GM10248 (cell line): ENCODE results near the gene ULK3.

Experiments used
- CTCF ChIA-PET: fragments of 300-600 bp; sonication (Branson Sonifier 250); formaldehyde crosslinking; extraction: SDS; loops from one replicate; lab custom pipeline; 2021; ENCODE audit warnings: antibody characterized with exemption; lab: Yijun Ruan, JAX
- POLR2A ChIA-PET: fragments of 350-650 bp; sonication (Branson Sonifier 250); formaldehyde crosslinking; extraction: SDS; loops from one replicate; lab custom pipeline; 2020; ENCODE audit warnings: antibody characterized with exemption; lab: Yijun Ruan, JAX
- DNase-seq: peaks from one replicate; pipeline ENCODE4 v3.0.0; 2012; ENCODE audit errors: extremely low spot score
- CTCF ChIP-seq: IDR thresholded peaks from 2 replicates; pipeline ENCODE4 v1.5.1; 2012; ENCODE audit warnings: mild to moderate bottlenecking, low read depth; ENCODE audit errors: extremely low read depth, missing control alignments, control extremely low read depth

ULK3 gene

GRCh38 chr15:74856537-74856936, 13.6 kb upstream of the ULK3 start:
- ChIA-PET POLR2A (interaction anchor here (0.7 kb wide), 1 partner anchor 13 kb away, joined by 3 read pairs; no protein-coding TSS in a partner anchor), CTCF (interaction anchor here (0.9 to 5.4 kb wide), 8 partner anchors 12 to 78 kb away, joined by 3 to 44 read pairs (median 6); partner anchors contain the start of genes FAM219B and ULK3)
- TF ChIP-seq CTCF = no peak
- DNase-seq = no peak

DNA sequence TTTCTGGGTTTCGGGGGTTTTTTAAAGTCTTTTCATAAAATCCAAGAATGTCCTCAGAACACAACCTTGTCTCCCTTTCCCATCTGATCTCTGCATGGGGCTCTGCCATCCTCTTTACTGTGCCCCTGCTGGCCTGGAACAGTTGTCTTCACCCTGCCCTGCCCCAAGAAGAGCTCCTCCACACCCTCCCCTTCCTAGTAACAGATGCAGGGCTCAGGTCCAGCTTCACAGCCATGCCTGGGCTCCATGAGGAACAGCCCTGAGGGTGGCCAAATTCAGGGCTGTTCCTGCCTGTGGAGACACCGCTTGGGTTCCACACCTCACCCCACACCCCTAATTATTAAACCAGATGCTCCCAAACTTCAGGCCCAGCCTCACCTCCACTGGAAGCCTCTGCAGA, 12.9 kb upstream of the ULK3 start:
- no peak for DNase-seq
- ChIA-PET CTCF (interaction anchor here (0.7 to 5.4 kb wide), 6 partner anchors 11 to 78 kb away, joined by 3 to 44 read pairs (median 7); partner anchors contain the start of genes FAM219B and ULK3), POLR2A (interaction anchor here (0.7 to 0.9 kb wide), 2 partner anchors 14 to 79 kb away, joined by 3 to 4 read pairs; no protein-coding TSS in a partner anchor)
- no peak for TF ChIP-seq CTCF

GRCh38 chr15:74854453-74855022, 11.6 kb upstream of the ULK3 start:
- DNase-seq = no peak
- TF ChIP-seq CTCF = no peak
- ChIA-PET POLR2A (interaction anchor here (0.5 kb wide), 1 partner anchor 297 kb away, joined by 5 read pairs; no protein-coding TSS in a partner anchor), CTCF (interaction anchor here (1.1 to 2.9 kb wide), 3 partner anchors 14 to 55 kb away, joined by 3 to 15 read pairs (median 3); no protein-coding TSS in a partner anchor)

- ChIA-PET CTCF (interaction anchor here (0.8 to 1.9 kb wide), 5 partner anchors 8 to 50 kb away, joined by 3 to 6 read pairs (median 3); no protein-coding TSS in a partner anchor), POLR2A (no interaction called here)
- DNase-seq = no peak
- no peak for TF ChIP-seq CTCF
Measured at GRCh38 chr15:74851960-74852359, 9.0 kb upstream of the ULK3 start.

DNA sequence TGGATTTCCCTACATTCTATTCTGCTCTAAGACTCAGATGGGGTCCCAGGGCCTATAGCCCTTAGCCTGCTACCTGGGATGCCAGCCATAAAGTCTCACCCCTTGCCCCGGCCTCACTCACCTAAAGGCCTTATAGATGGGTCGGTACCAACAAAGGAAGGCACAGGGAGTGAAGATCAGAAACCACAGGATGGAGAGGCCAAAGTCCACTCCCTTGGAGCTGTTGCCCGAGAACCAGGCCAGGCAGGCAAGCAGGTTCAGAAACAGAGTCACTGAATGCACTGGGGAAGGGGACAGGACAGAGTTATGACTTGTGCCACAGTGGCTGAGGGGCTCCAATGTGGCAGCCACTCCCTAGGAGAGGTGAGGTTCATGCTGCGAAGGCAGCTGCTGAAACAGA, 7.4 kb upstream of the ULK3 start:
- TF ChIP-seq CTCF = no peak
- CTCF ChIA-PET = no interaction called here
- POLR2A ChIA-PET = no interaction called here
- no peak for DNase-seq

DNA sequence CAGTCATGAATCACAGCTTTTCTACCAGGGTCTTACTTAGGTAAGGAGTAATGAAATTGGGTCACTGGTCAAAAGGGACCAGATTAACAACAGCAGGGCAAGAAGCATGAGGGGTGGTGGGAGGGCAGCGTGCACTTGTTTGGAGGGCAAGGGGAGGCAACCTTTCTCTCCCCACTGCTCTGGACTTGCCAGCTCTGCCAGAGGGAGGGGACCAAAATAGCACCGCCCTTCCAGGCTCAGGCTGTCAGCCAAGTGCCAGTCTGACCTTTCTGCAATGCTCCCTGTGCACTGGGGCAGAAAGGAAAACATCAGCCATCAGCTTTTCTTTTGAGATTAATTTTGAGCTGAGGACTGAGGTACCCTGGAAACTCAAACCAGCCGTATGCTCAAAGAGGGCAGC, 4.5 kb upstream of the ULK3 start:
- ChIA-PET CTCF (interaction anchor here (0.8 to 2.2 kb wide), 2 partner anchors 11 to 54 kb away, joined by 3 to 10 read pairs; no protein-coding TSS in a partner anchor), POLR2A (no interaction called here)

More for the DNA sequence above, 4.5 kb upstream of the ULK3 start:
- TF ChIP-seq CTCF = no peak
- DNase-seq = no peak
